SH-SY5Y (cell line): ENCODE data around the gene PGR.

Source experiments
- GATA2 ChIP-seq: IDR thresholded peaks from 2 replicates; pipeline ENCODE4 v1.6.1; 2011; ENCODE audit warnings: mild to moderate bottlenecking, low read depth, low read length
- GATA3 ChIP-seq: IDR thresholded peaks from 2 replicates; pipeline ENCODE4 v1.6.1; 2011; ENCODE audit warnings: low read depth, mild to moderate bottlenecking, low read length, moderate library complexity

DNA sequence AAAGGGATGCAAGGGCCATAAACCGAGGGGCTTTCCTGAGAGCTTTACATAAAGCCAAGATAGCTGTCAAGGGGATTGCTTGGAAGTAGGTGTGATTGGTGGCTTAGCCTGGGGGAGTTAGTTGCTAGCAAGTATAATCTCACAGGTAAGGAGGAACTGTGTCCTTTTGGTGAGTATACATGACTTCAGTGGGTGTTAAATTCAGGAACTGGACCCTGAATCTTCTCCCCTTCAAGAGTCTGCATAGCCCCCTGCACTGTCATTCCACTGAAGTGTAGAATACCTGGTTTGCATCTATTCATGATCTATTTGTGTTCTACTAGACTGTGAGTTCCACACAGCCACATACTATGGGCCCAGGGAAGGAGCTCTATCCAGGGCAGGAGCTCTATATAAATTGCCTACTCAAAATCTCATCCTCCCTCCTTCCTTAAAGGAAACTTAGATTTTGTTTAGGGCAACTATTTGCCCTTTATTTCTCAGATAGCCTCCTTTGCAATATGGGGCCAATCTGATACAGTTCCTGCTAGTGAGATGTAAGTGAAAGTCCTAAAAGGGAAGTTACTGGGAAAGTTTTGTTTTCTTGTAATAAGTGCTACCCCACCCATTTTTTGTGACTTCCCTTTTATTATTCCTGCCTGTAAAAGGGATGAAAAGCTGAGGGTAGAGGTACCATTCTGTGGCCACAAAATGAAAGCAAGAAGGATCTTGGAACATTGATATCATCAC lies 120.5 kb downstream of the PGR start:
- TF ChIP-seq GATA3 (no peak), GATA2 (no peak)
